ENCODE measurements around the gene GLT8D1.
"Not testable (repeated sequence)": the region's sequence is repeated elsewhere in the genome, so short reads cannot be mapped to it uniquely, and the experiment has no call there.

The GLT8D1 gene, protein sequence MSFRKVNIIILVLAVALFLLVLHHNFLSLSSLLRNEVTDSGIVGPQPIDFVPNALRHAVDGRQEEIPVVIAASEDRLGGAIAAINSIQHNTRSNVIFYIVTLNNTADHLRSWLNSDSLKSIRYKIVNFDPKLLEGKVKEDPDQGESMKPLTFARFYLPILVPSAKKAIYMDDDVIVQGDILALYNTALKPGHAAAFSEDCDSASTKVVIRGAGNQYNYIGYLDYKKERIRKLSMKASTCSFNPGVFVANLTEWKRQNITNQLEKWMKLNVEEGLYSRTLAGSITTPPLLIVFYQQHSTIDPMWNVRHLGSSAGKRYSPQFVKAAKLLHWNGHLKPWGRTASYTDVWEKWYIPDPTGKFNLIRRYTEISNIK

GRCh38 chr3:52705688-52706686 is at the start of gene GLT8D1, which contains the start of gene SPCS1:
Gene GLT8D1, minus strand, starts transcription at chr3:52705791. Its CDS starts 5,331 bp downstream, at chr3:52700460.
Gene SPCS1, plus strand, starts transcription at chr3:52706106. Its CDS starts 141 bp downstream, at chr3:52706247.
- DNase-seq (ENCODE audit: low read depth, low spot score) = peak; percentile 37
- peak within 1 kb of the TSS; percentile 82 for H3K27ac ChIP-seq

DNA sequence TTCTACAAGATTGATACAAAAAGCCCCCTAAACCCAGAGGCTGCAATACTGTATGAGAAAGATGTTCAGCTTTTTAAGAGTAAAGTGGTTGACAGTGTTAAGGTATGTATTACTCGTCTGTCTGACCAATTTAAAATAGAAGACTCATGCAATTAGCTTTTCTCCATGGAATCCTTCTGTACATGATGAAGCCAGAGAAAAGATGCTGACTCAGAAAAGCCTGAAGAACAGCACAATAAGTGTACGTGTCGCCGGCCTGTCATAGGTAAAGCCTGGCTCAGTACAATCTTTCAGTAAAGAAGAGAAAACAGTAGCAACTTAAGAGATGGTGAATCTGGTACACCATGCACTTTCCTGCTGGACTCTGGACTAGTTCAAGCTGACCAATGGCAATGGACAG is 48.8 kb upstream of the GLT8D1 start:
- no peak for DNase-seq (ENCODE audit: low read depth, low spot score)
- no peak overlapping the region for H3K27ac ChIP-seq

- no peak for DNase-seq (ENCODE audit: low read depth, low spot score)
- no peak overlapping the region for H3K27ac ChIP-seq
Measured at GRCh38 chr3:52752045-52752660, 46.6 kb upstream of the GLT8D1 start.

GRCh38 chr3:52743721-52744120 is 38.1 kb upstream of the GLT8D1 start:
- no peak overlapping the region for H3K27ac ChIP-seq
- DNase-seq (ENCODE audit: low read depth, low spot score) = no peak

GRCh38 chr3:52743152-52743551 is 37.6 kb upstream of the GLT8D1 start:
- no peak overlapping the region for H3K27ac ChIP-seq
- DNase-seq (ENCODE audit: low read depth, low spot score) = no peak

DNA sequence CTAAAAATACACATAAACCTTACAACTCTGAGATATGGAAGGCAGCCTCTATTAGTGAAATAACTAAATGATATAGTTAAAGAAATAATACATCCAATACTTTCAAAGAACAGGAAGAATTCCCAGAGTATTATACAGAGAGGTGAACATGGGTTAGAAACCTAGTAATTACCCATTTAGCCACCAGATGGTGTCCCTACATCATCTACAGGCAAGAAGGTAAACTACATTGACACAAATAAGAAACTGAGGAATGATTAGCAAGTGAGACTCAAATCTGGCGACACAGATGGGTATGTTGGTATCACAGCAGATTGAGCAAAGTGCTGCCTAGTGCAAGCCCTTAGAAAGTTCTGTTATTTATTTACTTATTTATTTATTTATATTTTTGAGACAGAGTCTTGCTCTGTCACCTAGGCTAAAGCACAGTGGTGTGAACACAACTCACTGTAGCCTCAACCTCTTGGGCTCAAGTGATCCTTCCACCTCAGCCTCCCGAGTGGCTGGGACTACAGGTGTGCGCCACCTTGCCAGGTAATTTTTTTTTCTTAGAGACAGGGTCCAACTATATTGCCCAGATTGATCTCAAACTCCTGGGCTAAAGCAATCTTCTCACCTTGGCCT is 36.9 kb upstream of the GLT8D1 start:
- no peak for DNase-seq (ENCODE audit: low read depth, low spot score)
- H3K27ac ChIP-seq = no peak overlapping the region

- no peak for DNase-seq (ENCODE audit: low read depth, low spot score)
- H3K27ac ChIP-seq = no peak overlapping the region
Measured at GRCh38 chr3:52739730-52740129, 34.1 kb upstream of the GLT8D1 start.

DNA sequence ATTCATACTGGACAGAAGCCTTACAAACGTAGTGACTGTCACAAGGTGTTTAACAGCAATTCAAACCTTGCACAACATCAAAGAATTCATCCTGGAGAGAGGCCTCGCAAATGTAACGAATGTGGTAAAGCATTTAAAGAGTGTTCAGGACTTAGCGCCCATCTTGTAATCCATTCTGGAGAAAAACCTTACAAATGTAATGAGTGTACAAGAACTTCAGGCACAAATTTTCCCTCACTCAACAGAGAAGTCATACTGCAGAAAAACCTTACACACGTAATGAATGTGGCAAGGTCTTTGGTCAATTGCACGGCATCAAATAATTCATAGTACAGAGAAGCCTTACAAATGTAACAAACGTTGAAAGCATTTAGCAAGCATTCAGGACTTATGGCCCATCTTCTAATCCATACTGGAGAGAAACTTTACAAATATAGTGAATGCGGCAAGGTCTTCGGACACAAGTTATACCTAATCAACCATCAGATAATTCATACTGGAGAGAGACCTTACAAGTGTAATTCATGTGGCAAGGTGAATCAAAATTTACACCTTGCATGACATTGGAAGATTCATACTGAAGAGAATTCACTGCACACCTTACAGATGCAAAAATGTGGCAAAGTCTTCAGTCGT is 27.8 kb upstream of the GLT8D1 start:
- DNase-seq (ENCODE audit: low read depth, low spot score) = no peak
- H3K27ac ChIP-seq = no peak overlapping the region

DNA sequence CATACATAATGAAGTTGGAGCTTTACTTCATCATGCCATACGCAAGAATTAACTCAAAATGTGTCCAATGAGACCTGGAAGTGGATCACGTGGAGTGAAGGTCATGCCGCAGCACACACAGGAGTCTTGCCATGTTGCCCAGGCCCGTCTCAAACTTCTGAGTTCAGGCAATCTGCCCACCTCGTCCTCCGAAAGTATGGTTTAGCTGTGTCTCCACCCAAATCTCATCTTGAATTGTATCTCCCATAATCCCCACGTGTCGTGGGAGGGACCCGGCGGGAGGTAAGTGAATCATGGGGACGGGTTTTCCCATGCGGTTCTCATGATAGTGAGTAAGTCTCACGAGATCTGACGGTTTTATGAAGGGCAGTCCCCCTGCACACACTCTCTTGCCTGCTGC is 26.0 kb upstream of the GLT8D1 start:
- H3K27ac ChIP-seq = no peak overlapping the region
- DNase-seq (ENCODE audit: low read depth, low spot score) = no peak

DNA sequence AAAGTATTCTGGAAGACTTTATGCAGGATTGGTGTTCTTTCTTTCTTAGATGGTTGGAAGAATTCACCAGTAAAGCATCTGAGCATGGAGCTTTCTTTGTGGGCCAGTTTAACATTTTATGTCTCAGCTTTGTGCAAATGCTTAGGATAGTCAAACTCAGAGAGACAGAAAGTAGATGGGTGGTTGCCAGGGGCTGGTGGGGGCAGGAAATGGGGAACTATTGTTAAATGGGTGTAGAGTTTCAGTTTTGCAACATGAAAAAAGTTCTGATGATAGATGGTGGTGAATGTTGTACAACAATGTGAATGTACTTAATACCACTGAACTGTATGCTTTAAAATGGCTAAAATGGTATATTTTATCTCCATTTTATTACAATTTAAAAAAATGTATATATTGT is 25.1 kb upstream of the GLT8D1 start:
- no peak for DNase-seq (ENCODE audit: low read depth, low spot score)
- H3K27ac ChIP-seq = no peak overlapping the region

DNA sequence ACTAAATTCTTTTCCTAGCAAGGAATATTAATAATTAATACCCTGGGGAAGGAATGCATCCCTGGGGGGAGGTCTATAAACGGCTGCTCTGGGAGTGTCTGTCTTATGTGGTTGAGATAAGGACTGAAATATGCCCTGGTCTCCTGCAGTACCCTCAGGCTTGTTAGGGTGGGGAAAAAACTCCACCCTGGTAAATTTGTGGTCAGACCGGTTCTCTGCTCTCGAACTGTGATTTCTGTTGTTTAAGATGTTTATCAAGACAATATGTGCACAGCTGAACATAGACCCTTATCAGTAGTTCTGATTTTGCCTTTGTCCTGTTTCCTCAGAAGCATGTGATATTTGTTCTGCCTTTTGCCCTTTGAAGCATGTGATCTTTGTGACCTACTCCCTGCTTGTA is 23.2 kb upstream of the GLT8D1 start:
- H3K27ac ChIP-seq; DNase-seq (ENCODE audit: low read depth, low spot score): not testable (repeated sequence)

DNA sequence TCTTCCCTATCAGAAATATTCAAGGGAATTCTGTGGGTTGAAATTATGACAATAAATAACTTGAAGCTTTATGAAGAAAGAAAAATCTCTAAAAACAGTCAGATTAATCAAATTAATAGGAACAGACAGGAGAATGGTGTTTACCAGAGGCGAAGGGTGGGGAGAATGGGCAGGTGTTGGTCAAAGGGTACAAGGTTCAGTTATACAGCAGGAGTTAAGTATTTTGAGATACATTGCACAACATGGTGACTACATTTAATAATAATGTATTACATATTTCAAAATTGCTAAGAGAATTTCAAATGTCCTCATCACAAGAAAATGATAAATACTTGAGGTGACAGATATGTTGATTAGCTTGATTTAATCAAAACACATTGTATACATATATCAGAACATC is 18.9 kb upstream of the GLT8D1 start:
- DNase-seq (ENCODE audit: low read depth, low spot score) = no peak

DNA sequence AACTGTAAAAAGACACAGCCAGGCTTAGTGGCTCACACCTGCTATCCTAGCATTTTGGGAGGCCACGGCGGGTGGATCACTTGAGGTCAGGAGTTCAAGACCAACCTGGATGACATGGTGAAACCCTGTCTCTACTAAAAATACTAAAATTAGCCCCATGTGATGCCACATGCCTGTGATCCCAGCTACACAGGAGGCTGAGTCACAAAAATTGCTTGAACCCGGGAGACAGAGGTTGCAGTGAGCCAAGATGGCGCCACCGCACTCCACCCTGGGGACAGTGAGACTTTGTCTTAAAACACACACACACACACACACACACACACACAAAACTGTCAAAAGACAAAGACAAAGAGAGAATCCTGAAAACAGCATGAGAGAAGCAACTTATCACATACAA is 18.3 kb upstream of the GLT8D1 start:
- no peak for DNase-seq (ENCODE audit: low read depth, low spot score)
- H3K27ac ChIP-seq = no peak overlapping the region

More for the DNA sequence above, 18.9 kb upstream of the GLT8D1 start:
- H3K27ac ChIP-seq = no peak overlapping the region

GRCh38 chr3:52722491-52722890 is 16.9 kb upstream of the GLT8D1 start:
- DNase-seq (ENCODE audit: low read depth, low spot score) = no peak
- H3K27ac ChIP-seq = no peak overlapping the region

- no peak for DNase-seq (ENCODE audit: low read depth, low spot score)
- no peak overlapping the region for H3K27ac ChIP-seq
Measured at GRCh38 chr3:52721730-52722008, 16.1 kb upstream of the GLT8D1 start.

GRCh38 chr3:52721002-52721729 is 15.6 kb upstream of the GLT8D1 start:
- DNase-seq (ENCODE audit: low read depth, low spot score) = no peak
- H3K27ac ChIP-seq = no peak overlapping the region

GRCh38 chr3:52719618-52720017 is 14.0 kb upstream of the GLT8D1 start:
- H3K27ac ChIP-seq = no peak overlapping the region
- DNase-seq (ENCODE audit: low read depth, low spot score) = no peak

DNA sequence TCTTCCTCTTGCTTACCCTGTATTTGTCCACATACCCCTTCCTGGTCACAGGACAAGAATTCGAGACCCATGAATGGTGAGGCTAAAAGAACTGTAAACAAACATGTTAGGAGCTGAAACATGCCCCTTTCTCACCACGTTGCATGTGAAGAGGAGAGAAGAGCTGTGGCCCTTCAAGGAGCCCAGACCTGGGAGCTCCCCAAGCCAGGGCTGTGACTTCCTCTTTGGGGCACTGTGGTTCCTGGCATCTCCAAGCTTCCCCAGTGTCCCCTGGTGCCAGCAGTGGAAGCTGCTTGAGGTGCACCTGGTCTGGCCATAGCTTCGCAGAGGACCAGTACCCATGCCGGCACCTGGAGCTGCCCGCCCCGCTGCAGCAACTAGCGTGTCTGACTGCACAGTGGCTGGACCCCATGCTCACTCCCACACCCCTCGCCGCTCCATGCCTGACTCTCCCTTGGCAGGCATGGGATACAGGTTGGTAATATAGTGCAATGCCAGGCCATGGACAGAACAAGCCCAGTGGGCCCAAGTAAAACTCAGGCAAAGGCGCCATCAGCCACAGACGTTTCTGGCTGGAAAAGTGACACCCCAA is 10.2 kb upstream of the GLT8D1 start:
- no peak for DNase-seq (ENCODE audit: low read depth, low spot score)
- no peak overlapping the region for H3K27ac ChIP-seq

Data from epithelial cell of prostate (primary cell).